ENCODE measurements around the gene C6orf47.

C6orf47 gene

GRCh38 chr6:31700740-31701401, 40.3 kb upstream of the C6orf47 start:
- Histone ChIP-seq H3K36me3 (ENCODE audit: control insufficient read depth, insufficient read depth, low read length) (no peaks in the 10 kb centered on the region), H3K27ac (ENCODE audit: insufficient read depth, low read depth, low read length, poor library complexity, severe bottlenecking) (no peak overlapping the region), H3K27me3 (ENCODE audit: control insufficient read depth, insufficient read depth, low read length, poor library complexity, severe bottlenecking) (no peaks in the 10 kb centered on the region), H3K4me1 (ENCODE audit: control insufficient read depth, insufficient read depth, low read length) (peaks cover 9% of the 10 kb centered on the region), H3K4me3 (ENCODE audit: insufficient read depth, low read depth, low read length) (no peak overlapping the region), H3K9me3 (ENCODE audit: control insufficient read depth, low read length) (no peaks in the 10 kb centered on the region)
- WGBS, 2 experiments, result 93 to 99% methylated on average over 4 to 5 of the region's 5 CpGs

DNA sequence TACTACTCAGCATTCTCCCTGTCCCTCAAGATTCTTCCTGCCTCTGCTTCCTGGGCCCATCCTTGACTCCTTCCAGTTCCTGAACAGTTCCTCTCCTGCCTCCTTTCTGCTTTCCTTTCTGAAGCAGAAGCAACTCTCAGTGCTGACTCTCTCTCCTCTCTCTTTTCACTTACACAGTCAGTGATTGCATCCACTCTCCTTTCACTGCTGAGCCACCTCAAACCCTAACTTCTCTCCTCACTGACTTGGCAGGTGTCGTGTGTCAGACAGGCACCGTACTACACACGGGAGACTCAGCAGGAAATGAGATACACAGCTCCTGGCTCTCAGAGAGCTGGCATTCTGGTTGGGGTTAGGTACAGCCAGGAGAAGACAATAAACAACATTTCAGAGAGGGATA, 37.0 kb upstream of the C6orf47 start:
- 87 to 93% methylated on average over 3 of the region's 3 CpGs for WGBS, 2 experiments
- Histone ChIP-seq H3K36me3 (ENCODE audit: control insufficient read depth, insufficient read depth, low read length) (peaks cover 12% of the 10 kb centered on the region), H3K4me1 (ENCODE audit: control insufficient read depth, insufficient read depth, low read length) (peaks cover 9% of the 10 kb centered on the region), H3K4me3 (ENCODE audit: insufficient read depth, low read depth, low read length) (no peak overlapping the region), H3K27me3 (ENCODE audit: control insufficient read depth, insufficient read depth, low read length, poor library complexity, severe bottlenecking) (no peaks in the 10 kb centered on the region), H3K9me3 (ENCODE audit: control insufficient read depth, low read length) (no peaks in the 10 kb centered on the region), H3K27ac (ENCODE audit: insufficient read depth, low read depth, low read length, poor library complexity, severe bottlenecking) (no peak overlapping the region)

GRCh38 chr6:31693535-31693934, 33.0 kb upstream of the C6orf47 start:
- Histone ChIP-seq H3K4me3 (ENCODE audit: insufficient read depth, low read depth, low read length) (no peak overlapping the region), H3K4me1 (ENCODE audit: control insufficient read depth, insufficient read depth, low read length) (no peaks in the 10 kb centered on the region), H3K36me3 (ENCODE audit: control insufficient read depth, insufficient read depth, low read length) (peaks cover 12% of the 10 kb centered on the region), H3K27me3 (ENCODE audit: control insufficient read depth, insufficient read depth, low read length, poor library complexity, severe bottlenecking) (no peaks in the 10 kb centered on the region), H3K9me3 (ENCODE audit: control insufficient read depth, low read length) (no peaks in the 10 kb centered on the region), H3K27ac (ENCODE audit: insufficient read depth, low read depth, low read length, poor library complexity, severe bottlenecking) (no peak overlapping the region)
- 93 to 95% methylated on average over 6 of the region's 6 CpGs for WGBS, 2 experiments

DNA sequence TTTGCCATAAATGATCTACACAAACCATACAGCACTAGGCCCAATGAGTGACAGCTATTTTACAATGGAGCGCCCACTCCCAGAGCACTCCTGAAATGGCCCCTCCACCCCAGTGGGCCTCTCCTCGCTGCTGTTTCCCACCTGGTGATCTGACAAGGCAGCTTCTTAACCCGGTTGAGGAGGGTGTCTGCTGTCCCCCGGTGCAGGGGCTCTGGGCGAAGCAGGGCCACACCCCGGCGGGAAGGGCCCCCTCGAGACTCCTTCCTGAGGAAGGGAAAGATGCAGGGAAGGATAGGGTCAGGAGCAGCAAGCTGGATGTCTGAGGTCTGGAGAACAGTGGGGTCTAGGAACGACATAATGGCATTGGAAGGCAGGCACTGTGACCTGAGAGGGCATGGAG, 32.3 kb upstream of the C6orf47 start:
- 94 to 96% methylated on average over 9 of the region's 9 CpGs for WGBS, 2 experiments
- no peaks in the 10 kb centered on the region for H3K4me1 ChIP-seq (ENCODE audit: control insufficient read depth, insufficient read depth, low read length)
- peaks cover 14% of the 10 kb centered on the region for H3K36me3 ChIP-seq (ENCODE audit: control insufficient read depth, insufficient read depth, low read length)
- H3K27me3 ChIP-seq (ENCODE audit: control insufficient read depth, insufficient read depth, low read length, poor library complexity, severe bottlenecking), result no peaks in the 10 kb centered on the region
- H3K4me3 ChIP-seq (ENCODE audit: insufficient read depth, low read depth, low read length), result no peak overlapping the region
- no peak overlapping the region for H3K27ac ChIP-seq (ENCODE audit: insufficient read depth, low read depth, low read length, poor library complexity, severe bottlenecking)
- H3K9me3 ChIP-seq (ENCODE audit: control insufficient read depth, low read length), result no peaks in the 10 kb centered on the region

- no peak overlapping the region for H3K4me3 ChIP-seq (ENCODE audit: insufficient read depth, low read depth, low read length)
- H3K4me1 ChIP-seq (ENCODE audit: control insufficient read depth, insufficient read depth, low read length), result no peaks in the 10 kb centered on the region
- WGBS, 2 experiments, result 94 to 95% methylated on average over 4 of the region's 4 CpGs
- H3K27ac ChIP-seq (ENCODE audit: insufficient read depth, low read depth, low read length, poor library complexity, severe bottlenecking), result no peak overlapping the region
- peaks cover 19% of the 10 kb centered on the region for H3K36me3 ChIP-seq (ENCODE audit: control insufficient read depth, insufficient read depth, low read length)
- no peaks in the 10 kb centered on the region for H3K9me3 ChIP-seq (ENCODE audit: control insufficient read depth, low read length)
- no peaks in the 10 kb centered on the region for H3K27me3 ChIP-seq (ENCODE audit: control insufficient read depth, insufficient read depth, low read length, poor library complexity, severe bottlenecking)
Observed at GRCh38 chr6:31692353-31692752, 31.8 kb upstream of the C6orf47 start.

- Histone ChIP-seq H3K27ac (ENCODE audit: insufficient read depth, low read depth, low read length, poor library complexity, severe bottlenecking) (no peak overlapping the region), H3K9me3 (ENCODE audit: control insufficient read depth, low read length) (no peaks in the 10 kb centered on the region), H3K36me3 (ENCODE audit: control insufficient read depth, insufficient read depth, low read length) (peaks cover 25% of the 10 kb centered on the region), H3K27me3 (ENCODE audit: control insufficient read depth, insufficient read depth, low read length, poor library complexity, severe bottlenecking) (no peaks in the 10 kb centered on the region), H3K4me1 (ENCODE audit: control insufficient read depth, insufficient read depth, low read length) (no peaks in the 10 kb centered on the region), H3K4me3 (ENCODE audit: insufficient read depth, low read depth, low read length) (no peak overlapping the region)
- WGBS, 2 experiments, result 94 to 95% methylated on average over 12 of the region's 12 CpGs
Observed at GRCh38 chr6:31691564-31692108, 31.1 kb upstream of the C6orf47 start.

GRCh38 chr6:31691078-31691463, 30.5 kb upstream of the C6orf47 start:
- H3K4me3 ChIP-seq (ENCODE audit: insufficient read depth, low read depth, low read length), result no peak overlapping the region
- no peaks in the 10 kb centered on the region for H3K27me3 ChIP-seq (ENCODE audit: control insufficient read depth, insufficient read depth, low read length, poor library complexity, severe bottlenecking)
- H3K4me1 ChIP-seq (ENCODE audit: control insufficient read depth, insufficient read depth, low read length), result no peaks in the 10 kb centered on the region
- 96 to 100% methylated on average over 4 to 5 of the region's 6 CpGs for WGBS, 2 experiments
- H3K27ac ChIP-seq (ENCODE audit: insufficient read depth, low read depth, low read length, poor library complexity, severe bottlenecking), result no peak overlapping the region
- H3K36me3 ChIP-seq (ENCODE audit: control insufficient read depth, insufficient read depth, low read length), result peaks cover 30% of the 10 kb centered on the region
- H3K9me3 ChIP-seq (ENCODE audit: control insufficient read depth, low read length), result no peaks in the 10 kb centered on the region

DNA sequence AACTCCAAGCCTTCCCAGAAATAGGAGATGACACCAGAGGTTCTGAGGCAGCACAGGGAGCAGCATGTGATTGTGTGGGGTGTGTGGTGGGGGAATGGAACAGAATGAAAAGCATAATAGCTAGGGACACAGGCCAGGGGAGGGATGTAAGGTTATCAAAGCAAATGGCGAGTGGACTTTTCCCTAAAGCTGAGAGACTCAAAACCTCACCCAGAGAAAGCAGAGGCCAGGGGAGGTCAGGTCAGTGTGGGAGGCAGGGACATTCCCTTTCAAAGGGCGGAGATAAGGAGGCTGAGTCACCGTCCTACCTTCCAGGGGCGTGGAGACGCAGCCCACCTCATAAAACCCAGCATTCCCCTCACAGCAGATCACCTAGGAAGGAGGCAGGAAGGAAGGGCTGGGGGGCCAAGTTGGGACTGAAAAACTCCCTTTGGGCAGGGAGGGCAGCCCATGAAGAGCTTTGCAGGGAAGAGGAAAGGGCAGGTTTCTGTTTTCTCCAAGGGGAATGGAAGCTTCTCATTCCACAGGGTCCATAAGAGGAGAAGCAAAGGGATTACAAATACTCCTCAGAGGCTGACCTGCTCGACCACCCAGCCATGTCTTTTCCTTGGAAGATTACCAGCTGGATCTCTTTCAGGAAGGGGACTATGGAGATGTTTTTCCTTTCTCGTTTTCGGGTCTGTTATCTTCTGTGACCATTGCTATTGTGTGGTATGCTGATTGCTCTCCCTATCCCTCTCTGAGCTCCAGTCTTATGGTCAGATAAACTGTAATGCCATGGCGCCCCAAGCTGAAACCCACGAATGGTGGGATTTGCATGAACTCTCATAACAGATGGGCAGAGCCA, 29.9 kb upstream of the C6orf47 start:
- Histone ChIP-seq H3K36me3 (ENCODE audit: control insufficient read depth, insufficient read depth, low read length) (peaks cover 30% of the 10 kb centered on the region), H3K4me1 (ENCODE audit: control insufficient read depth, insufficient read depth, low read length) (no peaks in the 10 kb centered on the region), H3K9me3 (ENCODE audit: control insufficient read depth, low read length) (no peaks in the 10 kb centered on the region), H3K4me3 (ENCODE audit: insufficient read depth, low read depth, low read length) (no peak overlapping the region), H3K27me3 (ENCODE audit: control insufficient read depth, insufficient read depth, low read length, poor library complexity, severe bottlenecking) (no peaks in the 10 kb centered on the region), H3K27ac (ENCODE audit: insufficient read depth, low read depth, low read length, poor library complexity, severe bottlenecking) (no peak overlapping the region)
- WGBS, 2 experiments, result 92 to 93% methylated on average over 8 to 10 of the region's 10 CpGs

- no peaks in the 10 kb centered on the region for H3K27me3 ChIP-seq (ENCODE audit: control insufficient read depth, insufficient read depth, low read length, poor library complexity, severe bottlenecking)
- peaks cover 23% of the 10 kb centered on the region for H3K36me3 ChIP-seq (ENCODE audit: control insufficient read depth, insufficient read depth, low read length)
- no peaks in the 10 kb centered on the region for H3K4me1 ChIP-seq (ENCODE audit: control insufficient read depth, insufficient read depth, low read length)
- no peaks in the 10 kb centered on the region for H3K9me3 ChIP-seq (ENCODE audit: control insufficient read depth, low read length)
- WGBS, 2 experiments, result 84 to 88% methylated on average over 10 to 11 of the region's 11 CpGs
- H3K27ac ChIP-seq (ENCODE audit: insufficient read depth, low read depth, low read length, poor library complexity, severe bottlenecking), result no peak overlapping the region
- no peak overlapping the region for H3K4me3 ChIP-seq (ENCODE audit: insufficient read depth, low read depth, low read length)
Observed at GRCh38 chr6:31689249-31690110, 28.9 kb upstream of the C6orf47 start.
